Nucleus accumbens (tissue), 56 donors: ENCODE measurements around the gene BCO2.
A peak's percentile ranks its signal among the peaks of the same experiment; 100 is the strongest.

ENCODE experiments used
- DNase-seq, 56 donors: peaks; one replicate each; lab custom pipeline; 2025; lab: John Stamatoyannopoulos, UW

BCO2 gene

GRCh38 chr11:112235750-112236390 is 60.6 kb downstream of the BCO2 start:
- no peak for DNase-seq

- no peak for DNase-seq
These were observed 62.1 kb downstream of the BCO2 start for GRCh38 chr11:112237451-112237850.

- DNase-seq = no peak
These were observed 62.7 kb downstream of the BCO2 start for GRCh38 chr11:112238041-112238440.

GRCh38 chr11:112241486-112241885 is 66.2 kb downstream of the BCO2 start:
- DNase-seq = no peak

- DNase-seq = no peak
These were observed 71.9 kb downstream of the BCO2 start for GRCh38 chr11:112247201-112247600.

GRCh38 chr11:112248201-112248600 is 72.9 kb downstream of the BCO2 start:
- DNase-seq = no peak

GRCh38 chr11:112249871-112250610 is 74.7 kb downstream of the BCO2 start:
- no peak for DNase-seq

- DNase-seq = no peak
These were observed 78.4 kb downstream of the BCO2 start for GRCh38 chr11:112253605-112254242.

- peak in 1 of 56 donors; percentile 2 for DNase-seq
These were observed 79.9 kb downstream of the BCO2 start for GRCh38 chr11:112255067-112255720.

GRCh38 chr11:112260490-112260889 is 85.2 kb downstream of the BCO2 start, which contains the start of gene PLET1:
Gene PLET1, minus strand, starts transcription at chr11:112260860. Its CDS starts 271 bp downstream, at chr11:112260589.
- DNase-seq = no peak

GRCh38 chr11:112265659-112266409 is 90.5 kb downstream of the BCO2 start:
- no peak for DNase-seq

GRCh38 chr11:112266410-112266778 is 91.1 kb downstream of the BCO2 start:
- no peak for DNase-seq

GRCh38 chr11:112267188-112267591 is 91.9 kb downstream of the BCO2 start:
- no peak for DNase-seq

GRCh38 chr11:112268406-112268805 is 93.1 kb downstream of the BCO2 start:
- DNase-seq = no peak
